HepG2 (cell line): ENCODE data around the gene PLA2G4A. TPM values are rescaled to one million over a fixed set of nuclear protein-coding genes. Genes with fewer than 3 reads are reported as not detected.

Experiments
- ATAC-seq: fragments of 200-7000 bp; cut with Tn5 transposase; 3 replicates; pipeline ENCODE4 v1.9.1; 2020; ENCODE audit warnings: mild to moderate bottlenecking, moderate library complexity
- BruUV-seq: library from RNA; stranded (reverse); fragments of 400-500 nt; replicated peaks from 2 replicates; lab custom pipeline; 2021; lab: Mats Ljungman, UMichigan
- CTCF ChIA-PET: fragments of 300-600 bp; formaldehyde crosslinking; extraction: SDS; loops from one replicate; lab custom pipeline; 2021; ENCODE audit warnings: low total read pairs, inconsistent platforms, low intra/inter-chr PET ratio; lab: Yijun Ruan, JAX
- POLR2A ChIA-PET: fragments of 350-600 bp; sonication (Branson Sonifier 250); formaldehyde crosslinking; loops from one replicate; lab custom pipeline; 2020; ENCODE audit warnings: antibody characterized with exemption, inconsistent platforms; lab: Yijun Ruan, JAX
- DNase-seq: peaks from one replicate; pipeline ENCODE4 v3.0.0-alpha.2; 2015; ENCODE audit warnings: low spot score
- FAIRE-seq: peaks from 3 replicates; lab custom pipeline; 2011; peaks lifted over from hg19 to GRCh38; lab: Jason Lieb, UNC
- H2AFZ ChIP-seq: one replicate; pipeline ENCODE4 v1.6.1; 2011; ENCODE audit warnings: low read length, inconsistent platforms
- H3K27ac ChIP-seq: fragments of 300-600 bp; 3 replicates; pipeline ENCODE4 v1.8.0; 2011; ENCODE audit warnings: mixed run types, mild to moderate bottlenecking, mixed read lengths, low read length, inconsistent platforms; ENCODE audit not compliant: insufficient read depth; ENCODE audit errors: extremely low read length
- H3K27me3 ChIP-seq, 2 experiments: fragments of 200-600 bp in 1 of 2; 2 replicates in 1 of 2; 3 replicates in 1 of 2; pipeline versions ENCODE4 v1.6.0 to v1.8.0; 2011; ENCODE audit warnings: low read length in 2 of 2, mild to moderate bottlenecking in 2 of 2, moderate library complexity in 2 of 2, inconsistent platforms in 1 of 2; ENCODE audit not compliant: insufficient read depth in 2 of 2, control insufficient read depth in 1 of 2
- H3K36me3 ChIP-seq, 2 experiments: fragments of 200-600 bp in 1 of 2; replicated peaks in 1 of 2; 2 replicates in 1 of 2; 3 replicates in 1 of 2; pipeline versions ENCODE4 v1.5.1 to v1.8.0; 2011; ENCODE audit warnings: low read length in 2 of 2, inconsistent platforms in 1 of 2; ENCODE audit not compliant: insufficient read depth in 2 of 2, control insufficient read depth in 1 of 2
- H3K4me1 ChIP-seq: 2 replicates; pipeline ENCODE4 v1.5.1; 2012; ENCODE audit warnings: low read length, inconsistent platforms; ENCODE audit not compliant: insufficient read depth
- H3K4me2 ChIP-seq: 2 replicates; pipeline ENCODE4 v1.6.0; 2011; ENCODE audit warnings: low read depth, low read length, inconsistent platforms
- H3K4me3 ChIP-seq, 3 experiments: fragments of 200-600 bp in 1 of 3; sonication (generic), shearing (Covaris generic) in 1 of 3; replicated peaks in 1 of 3; 2 replicates each; pipeline ENCODE4 v1.5.1; 2011 to 2016; ENCODE audit warnings: low read length in 3 of 3, inconsistent platforms in 2 of 3, low read depth in 2 of 3, mild to moderate bottlenecking in 2 of 3, control low read depth in 1 of 3, mixed read lengths in 1 of 3; ENCODE audit not compliant: insufficient read depth in 1 of 3
- H3K79me2 ChIP-seq: one replicate; pipeline ENCODE4 v1.6.1; 2011; ENCODE audit warnings: low read length, inconsistent platforms; ENCODE audit not compliant: insufficient read depth
- H3K9ac ChIP-seq: 2 replicates; pipeline ENCODE4 v1.6.0; 2011; ENCODE audit warnings: mild to moderate bottlenecking, low read depth, low read length, inconsistent platforms; ENCODE audit not compliant: insufficient read depth
- H3K9me3 ChIP-seq: 2 replicates; pipeline ENCODE4 v1.5.1; 2012; ENCODE audit warnings: mild to moderate bottlenecking, low read length
- H4K20me1 ChIP-seq: 2 replicates; pipeline ENCODE4 v1.6.0; 2011; ENCODE audit warnings: inconsistent platforms, mild to moderate bottlenecking, low read length, moderate library complexity; ENCODE audit not compliant: insufficient read depth
- CREB1 ChIP-seq, 2 experiments: fragments of 450-650 bp in 1 of 2; IDR thresholded peaks; 2 replicates each; pipeline ENCODE4 v1.6.1; 2016 to 2017; ENCODE audit warnings: control low read depth in 1 of 2, mild to moderate bottlenecking in 1 of 2, missing compliant biosample characterization in 1 of 2, missing genetic modification characterization in 1 of 2
- EP300 ChIP-seq, 3 experiments: sonication (generic) in 1 of 3; formaldehyde crosslinking in 1 of 3; IDR thresholded peaks; 2 replicates each; pipeline versions ENCODE4 v1.5.1 to v1.6.1; 2011 to 2020; ENCODE audit warnings: low read depth in 2 of 3, low read length in 2 of 3, borderline replicate concordance in 1 of 3, improper control_type of control experiment in 1 of 3, mild to moderate bottlenecking in 1 of 3, missing genetic modification reagents in 1 of 3, moderate library complexity in 1 of 3
- HDAC2 ChIP-seq: sonication (generic); formaldehyde crosslinking; IDR thresholded peaks from 2 replicates; pipeline ENCODE4 v1.4.0; 2020; ENCODE audit warnings: missing genetic modification reagents
- KLF16 ChIP-seq, 2 experiments: sonication (generic) in 1 of 2; formaldehyde crosslinking in 1 of 2; IDR thresholded peaks; 2 replicates each; pipeline versions ENCODE4 v1.6.1 to v1.8.0; 2016 to 2023; ENCODE audit warnings: missing genetic modification reagents in 2 of 2, missing compliant biosample characterization in 1 of 2
- MED13 ChIP-seq: sonication (generic); formaldehyde crosslinking; IDR thresholded peaks from 2 replicates; pipeline ENCODE4 v1.5.0; 2020; ENCODE audit warnings: missing genetic modification reagents
- NR0B2 ChIP-seq: sonication (generic); formaldehyde crosslinking; IDR thresholded peaks from 2 replicates; pipeline ENCODE4 v1.4.0; 2020; ENCODE audit warnings: mild to moderate bottlenecking, missing genetic modification reagents
- RFXANK ChIP-seq: IDR thresholded peaks from 2 replicates; pipeline ENCODE4 v1.6.1; 2016
- TMF1 ChIP-seq: sonication (generic); formaldehyde crosslinking; IDR thresholded peaks from 2 replicates; pipeline ENCODE4 v1.8.1; 2022; ENCODE audit warnings: low read depth, missing genetic modification reagents
- USF2 ChIP-seq, 2 experiments: sonication (generic) in 1 of 2; formaldehyde crosslinking in 1 of 2; IDR thresholded peaks; 2 replicates each; pipeline versions ENCODE4 v1.5.1 to v1.6.1; 2011 to 2020; ENCODE audit warnings: borderline replicate concordance in 1 of 2, low read depth in 1 of 2, low read length in 1 of 2, mild to moderate bottlenecking in 1 of 2, missing genetic modification reagents in 1 of 2, moderate library complexity in 1 of 2
- ZNF136 ChIP-seq: sonication (generic); formaldehyde crosslinking; IDR thresholded peaks from 2 replicates; pipeline ENCODE4 v1.8.1; 2022; ENCODE audit warnings: low read depth, mild to moderate bottlenecking, moderate library complexity, missing genetic modification reagents
- ZNF224 ChIP-seq: sonication (generic); formaldehyde crosslinking; IDR thresholded peaks from 2 replicates; pipeline ENCODE4 v1.5.0; 2020; ENCODE audit warnings: mild to moderate bottlenecking, missing genetic modification reagents
- ZNF414 ChIP-seq: sonication (generic); formaldehyde crosslinking; IDR thresholded peaks from 2 replicates; pipeline ENCODE4 v1.5.0; 2020; ENCODE audit warnings: missing genetic modification reagents
- ZNF432 ChIP-seq: sonication (generic); formaldehyde crosslinking; IDR thresholded peaks from 2 replicates; pipeline ENCODE4 v1.5.0; 2020; ENCODE audit warnings: missing genetic modification reagents, mild to moderate bottlenecking, borderline replicate concordance
- ZNF496 ChIP-seq: sonication (generic); formaldehyde crosslinking; IDR thresholded peaks from 2 replicates; pipeline ENCODE4 v1.8.1; 2023; ENCODE audit warnings: mild to moderate bottlenecking, moderate library complexity, missing genetic modification reagents; ENCODE audit not compliant: insufficient replicate concordance
- ZNF800 ChIP-seq: sonication (generic); formaldehyde crosslinking; IDR thresholded peaks from 2 replicates; pipeline ENCODE4 v1.4.0; 2020; ENCODE audit warnings: missing genetic modification reagents
- WGBS: methylation state at CpG from one replicate; pipeline ENCODE4 v1.1.6; 2017; ENCODE audit warnings: low lambda C conversion rate; 5-methylcytosine and 5-hydroxymethylcytosine counted together
- in situ Hi-C: cut with HindIII; loops from 2 replicates; pipeline ENCODE4 v1.10.0; 2017; ENCODE audit warnings: low pct_unique_long_range_greater_than_20kb; ENCODE audit not compliant: extremely low pct_ligation_motif_present
- intact Hi-C: fragments of 100-400 bp; cut with micrococcal nuclease; formaldehyde crosslinking; loops from one replicate; pipeline ENCODE4 v1.10.0; 2022; ENCODE audit not compliant: unreplicated experiment
- polyA plus RNA-seq, 8 experiments: library from polyadenylated mRNA; depleted of rRNA in 3 of 8; stranded (reverse) in 7 of 8; unstranded in 1 of 8; fragments of >200 nt; fragmentation: Illumina TruSeq in 4 of 8; extraction: Trizol in 4 of 8; gene quantifications; 2 replicates each; pipeline versions ENCODE4 v1.2.1 to v1.2.3, GENCODE V29; 2011 to 2016; ENCODE audit warnings: low read depth in 4 of 8, missing spikeins in 1 of 8, mixed read lengths in 1 of 8; ENCODE audit not compliant: insufficient read depth in 1 of 8
- total RNA-seq, 5 experiments: library from RNA; depleted of rRNA; stranded (reverse); fragments of >200 nt; fragmentation: Illumina TruSeq; extraction: Trizol; gene quantifications; 2 replicates each; pipeline ENCODE4 v1.2.3, GENCODE V29; 2016; ENCODE audit warnings: low read depth in 1 of 5

PLA2G4A gene
- total and polyA plus RNA-seq, 2 of the 13 experiments (the other 11 are each of a cell fraction or from before 2014, with no cell fraction given) = not detected

- no peak for TF ChIP-seq ZNF414 (CRISPR knock-in tag)
- TF ChIP-seq NR0B2 (CRISPR knock-in tag) = no peak
- TF ChIP-seq HDAC2 (CRISPR knock-in tag) = no peak
- TF ChIP-seq CREB1 (IDR thresholded peaks at IDR 0.05) = no peak
- no peak for TF ChIP-seq CREB1 (CRISPR knock-in tag; IDR thresholded peaks at IDR 0.05)
- TF ChIP-seq ZNF432 (CRISPR knock-in tag) = no peak
- no peak for TF ChIP-seq USF2 (IDR thresholded peaks at IDR 0.05; ENCODE audit: low read depth, low read length)
- TF ChIP-seq USF2 (CRISPR knock-in tag; IDR thresholded peaks at IDR 0.05; ENCODE audit: borderline replicate concordance) = no peak
Measured at GRCh38 chr1:186884251-186884650, 55.5 kb downstream of the PLA2G4A start (continued).

- POLR2A ChIA-PET = no interaction called here
- intact Hi-C loops (no loop called here), in situ Hi-C loops (no loop called here)
- Histone ChIP-seq H3K36me3 (no peaks in the 10 kb centered on the region), H4K20me1 (no peaks in the 10 kb centered on the region), H3K27ac (no peak overlapping the region), H3K9me3 (no peaks in the 10 kb centered on the region), H3K4me2 (no peak overlapping the region), H2AFZ (no peak overlapping the region), H3K9ac (no peak overlapping the region), H3K4me1 (no peaks in the 10 kb centered on the region), H3K27me3 (no peaks in the 10 kb centered on the region), H3K79me2 (no peaks in the 10 kb centered on the region), H3K4me3 (no peak overlapping the region)
- FAIRE-seq (no peak), DNase-seq (no peak), ATAC-seq (no peak)
- CTCF ChIA-PET = no interaction called here
- no TSS peak for BruUV-seq
- WGBS = 3% methylated on average over 2 of the region's 2 CpGs
- no peak for TF ChIP-seq EP300 (IDR thresholded peaks at IDR 0.05; ENCODE audit: low read depth in 2 of 2, low read length in 2 of 2)
- TF ChIP-seq EP300 (CRISPR knock-in tag; IDR thresholded peaks at IDR 0.05; ENCODE audit: borderline replicate concordance) = no peak
- TF ChIP-seq TMF1 (CRISPR knock-in tag) = no peak
- no peak for TF ChIP-seq KLF16 (CRISPR knock-in tag; IDR thresholded peaks at IDR 0.05)
- TF ChIP-seq ZNF800 (CRISPR knock-in tag) = no peak
- no peak for TF ChIP-seq ZNF224 (CRISPR knock-in tag)
- TF ChIP-seq ZNF136 (CRISPR knock-in tag) = no peak
- no peak for TF ChIP-seq ZNF496 (CRISPR knock-in tag)
- no peak for TF ChIP-seq MED13 (CRISPR knock-in tag)
- TF ChIP-seq RFXANK (CRISPR knock-in tag) = no peak
Measured at GRCh38 chr1:186887203-186887602, 58.5 kb downstream of the PLA2G4A start.
